ENCODE measurements around the gene COL15A1.

Gene COL15A1

DNA sequence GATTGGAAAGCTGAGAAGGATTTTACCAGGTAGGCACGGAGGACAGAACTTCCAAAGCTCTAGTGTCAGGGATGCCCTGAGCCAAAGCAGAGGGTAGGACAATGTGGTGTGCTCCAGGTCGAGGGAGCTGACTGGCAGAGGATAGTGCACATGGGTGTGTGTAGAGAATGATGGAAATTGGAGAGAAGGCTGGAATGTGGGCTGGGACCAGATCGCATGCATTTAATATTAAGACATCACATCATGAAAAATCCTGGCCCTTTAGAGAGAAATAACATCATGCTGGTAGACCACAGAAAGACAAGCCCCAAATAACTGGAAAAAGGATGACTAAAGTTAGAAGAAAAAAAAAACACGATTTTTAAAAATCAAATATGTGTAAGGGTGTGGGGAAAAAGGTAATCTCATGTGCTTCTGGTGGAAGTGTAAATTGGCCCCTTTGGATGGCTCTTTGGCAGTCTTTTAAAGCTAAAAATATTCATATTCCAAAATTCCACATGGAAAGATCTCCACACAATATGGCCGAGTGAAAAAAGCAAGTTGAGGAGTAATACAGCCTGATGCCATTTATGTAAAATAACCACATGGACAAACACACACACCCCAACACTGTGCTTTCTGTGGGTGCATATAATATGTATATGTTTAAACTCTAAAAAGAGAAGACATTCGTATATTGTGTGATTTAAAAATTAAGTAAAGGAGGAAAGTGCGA, 94.2 kb downstream of the COL15A1 start:
- DNase-seq (ENCODE audit: low read depth): no peak

DNA sequence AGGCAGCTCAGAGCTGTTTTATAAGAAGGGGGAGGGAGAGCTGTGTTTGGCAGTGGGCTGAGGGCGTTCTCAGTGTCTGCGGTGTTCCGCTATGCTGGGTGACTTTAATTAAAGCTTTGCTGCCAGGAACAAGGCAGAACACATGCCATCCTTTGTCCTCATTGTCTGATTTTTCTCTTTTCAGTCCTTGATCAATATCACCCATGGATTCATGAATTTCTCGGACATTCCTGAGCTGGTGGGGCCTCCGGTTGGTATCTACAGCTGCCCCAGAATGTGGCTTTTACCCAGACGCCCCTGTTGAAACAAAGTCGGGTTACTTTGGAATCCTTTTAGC, 94.7 kb downstream of the COL15A1 start:
- DNase-seq (ENCODE audit: low read depth): no peak

GRCh38 chr9:99039505-99040182, 95.9 kb downstream of the COL15A1 start:
- DNase-seq (ENCODE audit: low read depth): no peak

DNA sequence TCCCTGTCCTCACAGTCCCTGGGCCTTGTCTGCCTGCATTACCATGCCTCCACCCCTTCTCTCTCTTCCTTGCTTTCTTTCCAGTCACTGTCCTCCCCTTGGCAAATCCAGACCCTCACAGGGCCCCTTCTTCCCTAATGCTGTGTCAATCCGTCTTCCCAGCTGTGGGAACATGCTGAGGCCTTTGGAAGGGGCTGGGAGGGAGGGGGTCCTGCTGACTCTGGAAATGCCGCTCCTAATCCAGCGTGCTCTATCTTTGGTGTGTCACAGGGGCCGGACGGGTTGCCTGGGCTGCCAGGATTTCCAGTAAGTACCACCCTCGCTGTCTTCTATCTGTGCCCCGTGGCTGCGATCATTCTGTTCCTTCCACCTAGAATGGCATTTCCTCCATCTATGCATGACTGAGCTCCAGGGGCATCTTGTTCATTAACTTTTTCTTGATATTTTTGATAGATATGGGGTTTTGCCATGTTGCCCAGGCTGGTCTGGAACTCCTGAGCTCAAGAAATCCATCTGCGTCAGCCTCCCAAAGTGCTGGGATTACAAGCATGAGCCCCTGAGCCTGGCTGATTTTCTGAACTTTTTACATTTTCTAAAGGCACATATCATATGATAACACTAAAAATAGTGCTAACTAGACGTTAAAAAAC, 96.7 kb downstream of the COL15A1 start:
- DNase-seq (ENCODE audit: low read depth): no peak

DNA sequence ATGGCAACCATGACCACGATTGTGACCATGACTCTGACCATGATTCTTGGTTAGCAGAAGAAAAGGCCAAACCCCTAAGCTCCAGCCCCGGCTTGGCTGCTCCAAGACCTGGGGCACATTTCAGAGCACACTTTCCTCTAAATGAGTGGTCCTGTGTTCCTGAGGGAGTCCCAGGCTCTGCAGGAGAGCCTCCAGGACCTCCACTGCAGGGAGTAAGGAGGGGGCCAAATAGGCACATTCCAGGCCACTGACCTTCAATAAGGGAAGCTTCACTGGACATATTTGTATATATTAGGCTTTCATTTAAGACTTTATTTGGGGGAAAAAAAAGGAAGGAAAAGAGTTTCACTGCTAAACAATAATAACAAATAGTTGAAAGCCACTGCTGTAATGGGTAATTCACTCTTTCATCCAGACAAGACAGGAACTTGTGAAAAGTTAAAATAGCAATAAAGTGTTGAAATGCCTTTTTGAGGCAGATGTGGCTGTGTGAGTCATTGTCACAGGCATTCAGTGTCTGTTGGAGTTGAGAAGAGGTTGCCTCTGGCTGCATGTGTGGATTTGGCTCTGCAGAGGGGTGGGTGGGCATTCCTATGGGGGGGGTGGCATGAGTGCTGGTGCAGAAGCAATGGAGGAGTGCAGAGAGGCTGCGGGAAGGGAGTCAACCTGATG, 97.3 kb downstream of the COL15A1 start:
- DNase-seq (ENCODE audit: low read depth): no peak

DNA sequence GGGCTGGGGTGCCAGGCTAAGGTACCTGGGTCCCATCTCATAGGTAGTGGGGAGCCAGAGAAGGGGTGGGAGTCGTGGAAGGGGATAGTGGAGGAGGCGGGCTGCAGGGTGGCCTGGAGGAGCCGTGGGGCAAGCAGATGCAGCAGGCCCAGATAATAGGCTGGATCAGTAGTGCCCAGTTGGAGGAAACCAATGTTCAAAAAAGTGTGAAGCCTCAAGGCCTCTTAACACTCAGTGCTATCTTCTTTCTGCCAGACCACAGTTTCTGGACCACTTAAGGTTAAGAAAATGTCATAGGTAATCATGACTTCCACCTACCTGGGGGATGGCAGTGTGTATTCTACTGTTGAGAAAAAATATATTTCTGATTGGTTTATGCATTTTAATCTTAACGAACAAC, 97.9 kb downstream of the COL15A1 start:
- DNase-seq (ENCODE audit: low read depth): no peak

- no peak for DNase-seq (ENCODE audit: low read depth)
These were observed 98.9 kb downstream of the COL15A1 start for GRCh38 chr9:99042620-99043019.

GRCh38 chr9:99044827-99045226, 101.1 kb downstream of the COL15A1 start:
- no peak for DNase-seq (ENCODE audit: low read depth)

DNA sequence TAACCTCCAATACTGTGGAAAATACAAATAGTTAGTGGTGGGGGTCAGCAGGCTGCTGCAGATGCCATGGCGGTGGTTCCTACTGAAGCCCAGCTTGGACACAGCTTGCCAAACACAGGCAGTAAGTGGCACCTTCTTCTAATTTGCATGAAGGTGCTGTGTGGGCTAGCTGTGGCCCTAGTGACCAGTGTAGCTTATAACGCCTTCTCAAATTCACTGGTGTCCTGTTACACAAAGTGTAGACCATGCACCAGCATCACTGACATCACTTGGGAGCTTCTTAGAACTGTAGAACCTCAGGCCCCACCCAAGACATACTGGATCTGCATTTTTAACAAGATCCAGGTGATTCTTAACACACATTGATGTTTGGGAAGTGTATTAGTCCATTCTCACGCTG, 102.4 kb downstream of the COL15A1 start:
- no peak for DNase-seq (ENCODE audit: low read depth)

- no peak for DNase-seq (ENCODE audit: low read depth)
These were observed 102.9 kb downstream of the COL15A1 start for GRCh38 chr9:99046542-99047071.

GRCh38 chr9:99049228-99049627, 105.5 kb downstream of the COL15A1 start:
- no peak for DNase-seq (ENCODE audit: low read depth)

DNA sequence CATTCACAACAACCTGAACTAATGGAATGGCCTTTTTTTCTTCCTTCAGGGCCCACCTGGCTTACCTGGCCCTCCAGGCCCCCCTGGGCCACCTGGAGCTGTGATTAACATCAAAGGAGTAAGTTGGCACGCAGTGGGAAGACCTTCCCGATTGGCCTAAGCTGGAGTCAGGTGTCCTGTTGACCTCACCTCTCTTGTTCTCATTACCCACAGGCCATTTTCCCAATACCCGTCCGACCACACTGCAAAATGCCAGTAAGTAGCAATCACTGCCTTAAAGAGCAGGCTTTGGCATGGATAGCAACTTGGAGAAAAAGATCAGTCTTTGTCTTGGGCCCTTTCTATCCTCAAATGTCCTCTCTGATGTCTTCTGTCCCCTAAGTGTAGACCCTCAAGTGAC, 105.9 kb downstream of the COL15A1 start:
- no peak for DNase-seq (ENCODE audit: low read depth)

DNA sequence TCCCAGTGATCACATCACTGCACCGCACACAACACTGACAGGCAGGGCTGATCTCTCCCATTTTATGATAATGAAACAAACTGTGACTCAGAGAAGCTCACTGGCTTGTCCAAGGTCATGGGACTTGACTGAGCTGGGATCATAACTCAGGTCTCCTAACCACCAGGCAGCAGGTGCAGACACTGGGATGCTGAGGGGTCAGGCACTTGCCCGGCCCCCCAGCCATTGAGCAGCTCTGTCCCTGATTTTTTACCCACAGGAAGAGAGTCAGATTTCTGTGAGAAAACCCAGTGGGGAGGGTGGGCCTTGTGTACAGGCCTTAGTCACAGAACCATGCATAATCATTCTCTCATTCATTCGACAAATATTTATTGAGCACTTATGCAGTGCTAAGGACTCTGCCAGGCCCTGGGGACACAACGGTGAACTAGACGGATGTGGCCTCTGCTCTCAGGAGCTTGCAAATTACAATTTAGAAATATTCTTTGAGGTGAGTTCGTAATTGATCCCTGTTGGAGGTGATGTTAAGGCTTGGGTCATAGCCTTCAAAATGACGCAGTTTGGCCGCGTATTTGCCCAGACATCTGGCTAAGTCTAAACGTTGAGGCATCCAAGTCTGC, 106.7 kb downstream of the COL15A1 start:
- DNase-seq (ENCODE audit: low read depth): no peak

DNA sequence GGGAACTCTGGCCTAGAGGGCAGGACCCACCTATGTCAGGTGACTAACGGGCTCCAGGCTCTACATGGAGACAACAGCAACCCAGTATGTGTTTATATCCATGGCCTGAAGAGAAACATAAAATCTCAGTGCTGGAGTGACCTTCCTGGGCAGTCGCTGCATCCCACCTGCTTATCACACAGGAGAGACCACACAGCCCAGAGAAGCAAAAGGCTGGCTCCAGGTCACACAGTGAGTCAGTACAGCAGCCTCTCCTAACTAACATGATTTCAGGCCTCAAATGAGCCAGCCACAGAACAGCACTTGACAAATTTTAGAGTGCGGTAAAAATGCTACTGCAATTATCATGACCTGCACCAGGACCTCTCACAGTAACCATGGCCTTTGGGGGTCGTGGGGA, 107.2 kb downstream of the COL15A1 start:
- DNase-seq (ENCODE audit: low read depth): no peak

GRCh38 chr9:99051406-99051805, 107.7 kb downstream of the COL15A1 start:
- DNase-seq (ENCODE audit: low read depth): no peak

DNA sequence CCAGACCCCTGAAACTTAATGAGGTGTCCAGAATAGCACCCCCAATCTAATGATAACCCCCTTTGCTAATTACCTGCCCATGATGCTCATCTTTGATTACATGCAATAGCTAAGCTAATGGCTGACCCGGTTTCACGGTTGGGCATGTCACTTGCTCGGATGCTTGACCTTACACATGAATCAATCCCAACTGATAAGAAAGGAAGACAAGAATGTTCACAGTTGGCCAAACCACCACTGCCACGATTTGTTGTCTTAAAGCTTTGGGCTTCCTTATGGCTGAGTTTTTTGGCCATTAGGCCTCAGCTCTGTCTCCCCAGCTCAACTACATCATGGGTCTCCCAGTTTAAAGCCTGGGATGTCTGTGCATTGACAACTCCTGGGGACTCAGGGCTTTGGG, 108.1 kb downstream of the COL15A1 start:
- no peak for DNase-seq (ENCODE audit: low read depth)

DNA sequence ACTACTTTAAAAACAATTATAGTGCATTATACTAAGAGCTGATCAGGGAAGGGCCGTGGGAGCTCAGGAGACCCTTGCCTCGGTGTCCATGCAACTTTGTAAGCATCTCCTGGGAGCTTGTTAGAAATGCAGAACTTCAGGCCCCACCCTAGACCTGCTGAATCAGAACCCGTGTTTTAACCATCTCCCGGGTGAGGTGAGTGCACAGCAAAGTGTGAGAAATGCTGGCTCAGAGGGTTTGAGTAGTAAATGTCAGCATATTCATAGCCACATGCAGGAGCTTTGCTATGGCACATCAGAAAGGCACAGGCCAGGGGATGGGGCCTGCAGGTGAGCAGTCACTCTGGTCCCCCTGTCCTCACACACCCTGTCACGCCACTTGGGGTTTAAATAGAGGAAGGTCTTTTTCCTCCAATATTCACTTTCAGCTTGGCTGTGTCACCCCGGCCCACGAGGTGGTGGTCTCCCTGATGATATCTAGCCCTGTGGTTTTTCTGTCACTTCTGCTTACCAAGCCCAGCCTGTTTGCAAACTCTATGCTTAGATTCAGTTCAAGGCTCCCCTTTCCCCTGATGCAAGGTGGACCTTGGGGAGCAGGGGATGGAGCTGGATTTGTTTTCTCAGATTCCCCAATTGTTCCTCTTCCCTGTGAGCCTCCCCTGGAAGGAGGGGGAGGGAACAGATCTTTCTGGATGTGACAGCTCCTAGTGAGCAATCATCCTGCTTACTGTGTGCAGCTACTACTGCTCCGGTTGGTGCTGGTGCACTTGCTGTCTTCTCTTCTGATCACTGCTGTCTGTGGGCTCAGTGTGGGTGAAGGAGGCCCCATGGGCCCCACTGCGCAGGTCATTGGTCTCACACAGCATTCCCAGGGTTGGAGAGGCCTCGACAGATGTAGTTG, 109.4 kb downstream of the COL15A1 start:
- DNase-seq (ENCODE audit: low read depth): no peak

- no peak for DNase-seq (ENCODE audit: low read depth)
These were observed 110.9 kb downstream of the COL15A1 start for GRCh38 chr9:99054581-99054980.

- DNase-seq (ENCODE audit: low read depth): no peak
These were observed 111.7 kb downstream of the COL15A1 start for GRCh38 chr9:99055384-99055783.

- DNase-seq (ENCODE audit: low read depth): no peak
These were observed 112.5 kb downstream of the COL15A1 start for GRCh38 chr9:99056186-99056585.

Data from activated T-cell treated with anti-CD3 and anti-CD28 coated beads for 48 hours (primary cell).